Measurements from ENCODE around the gene FCN1.

The FCN1 gene

GRCh38 chr9:134913713-134914500, 3.8 kb downstream of the FCN1 start:
- no peak overlapping the region for H3K27ac ChIP-seq
- TF ChIP-seq CTCF (IDR thresholded peaks at IDR 0.05) (no peak), ZFX (IDR thresholded peaks at IDR 0.05; ENCODE audit: borderline replicate concordance) (no peak)

DNA sequence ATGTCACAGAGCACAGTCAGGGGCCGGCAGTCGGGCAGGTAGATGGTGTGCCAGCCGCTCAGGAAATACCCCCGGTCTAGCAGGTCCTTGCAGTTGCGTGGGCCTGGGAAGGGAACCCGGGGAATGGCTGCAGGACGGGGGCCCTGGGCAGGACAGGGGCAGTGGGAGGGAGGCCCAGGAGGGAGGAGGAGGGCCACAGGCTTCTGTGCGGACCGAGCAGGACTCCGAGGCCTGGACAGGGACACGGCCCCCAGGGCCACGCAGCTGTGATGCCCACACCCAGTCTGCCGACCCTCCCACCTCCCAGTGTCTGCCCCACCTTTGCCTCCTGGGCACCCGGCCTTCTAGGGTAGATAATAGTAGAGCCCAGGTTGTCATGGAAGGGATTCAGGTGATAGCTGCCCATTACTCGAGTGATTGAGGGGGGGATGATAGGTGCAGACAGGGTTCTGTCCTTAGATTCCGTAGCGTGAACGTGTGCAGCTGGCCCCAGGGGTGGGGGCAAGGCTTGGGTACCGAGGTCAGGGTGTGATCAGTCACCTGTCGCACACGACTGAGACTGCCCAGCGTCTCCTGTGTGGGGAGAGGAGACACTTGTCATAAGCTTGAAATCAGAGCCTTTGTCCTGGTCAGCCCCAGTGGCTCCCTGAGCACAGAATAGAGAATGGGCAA, 4.5 kb downstream of the FCN1 start:
- no peak for TF ChIP-seq CTCF (IDR thresholded peaks at IDR 0.05)
- TF ChIP-seq ZFX (IDR thresholded peaks at IDR 0.05; ENCODE audit: borderline replicate concordance), result no peak
- no peak overlapping the region for H3K27ac ChIP-seq

- TF ChIP-seq CTCF (IDR thresholded peaks at IDR 0.05) (no peak), ZFX (IDR thresholded peaks at IDR 0.05; ENCODE audit: borderline replicate concordance) (no peak)
- no peak overlapping the region for H3K27ac ChIP-seq
Measured at GRCh38 chr9:134912126-134912840, 5.4 kb downstream of the FCN1 start.

- TF ChIP-seq ZFX (IDR thresholded peaks at IDR 0.05; ENCODE audit: borderline replicate concordance), result no peak
- TF ChIP-seq CTCF (IDR thresholded peaks at IDR 0.05), result no peak
- no peak overlapping the region for H3K27ac ChIP-seq
Measured at GRCh38 chr9:134909511-134910481, 7.9 kb downstream of the FCN1 start.

DNA sequence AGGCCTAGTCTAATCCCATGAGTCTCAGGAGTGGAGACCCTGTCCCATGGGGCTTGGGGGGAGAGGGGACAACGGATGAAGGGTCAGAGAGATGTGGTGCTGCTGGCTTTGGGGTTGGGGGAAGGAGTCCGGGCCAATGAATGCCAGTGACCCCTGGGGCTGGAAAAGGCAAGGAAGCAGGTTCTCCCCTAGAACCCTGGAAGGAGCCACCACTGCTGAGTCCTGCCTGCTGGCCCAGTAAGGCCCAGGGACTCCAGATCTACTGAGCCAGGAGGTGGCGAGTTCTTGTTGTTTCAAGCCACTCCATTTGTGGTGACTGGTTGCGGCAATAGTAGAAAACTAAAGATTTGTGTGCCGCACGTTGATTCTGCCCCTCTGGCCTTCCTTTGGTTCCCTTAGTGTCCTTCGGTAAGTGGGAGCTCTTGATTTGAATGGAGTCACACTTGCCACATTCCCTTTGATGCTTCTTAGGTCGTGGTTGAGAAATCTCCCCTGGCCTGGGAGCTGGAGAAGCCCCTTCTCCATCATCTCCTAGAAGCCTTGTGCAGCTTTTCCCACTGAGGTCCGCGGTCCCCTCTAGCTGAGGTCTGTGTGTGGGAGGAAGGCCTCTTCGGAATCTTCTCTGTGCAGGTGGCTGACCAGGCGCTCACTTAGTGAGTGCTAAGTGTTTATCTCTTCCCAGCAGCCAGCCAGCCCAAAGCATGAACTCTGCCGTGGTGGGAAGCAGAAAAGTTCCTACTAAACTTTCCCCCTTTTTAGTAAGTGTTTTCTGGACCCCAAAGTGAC, 9.0 kb downstream of the FCN1 start:
- H3K27ac ChIP-seq, result no peak overlapping the region
- TF ChIP-seq ZFX (IDR thresholded peaks at IDR 0.05; ENCODE audit: borderline replicate concordance), result no peak
- no peak for TF ChIP-seq CTCF (IDR thresholded peaks at IDR 0.05)

DNA sequence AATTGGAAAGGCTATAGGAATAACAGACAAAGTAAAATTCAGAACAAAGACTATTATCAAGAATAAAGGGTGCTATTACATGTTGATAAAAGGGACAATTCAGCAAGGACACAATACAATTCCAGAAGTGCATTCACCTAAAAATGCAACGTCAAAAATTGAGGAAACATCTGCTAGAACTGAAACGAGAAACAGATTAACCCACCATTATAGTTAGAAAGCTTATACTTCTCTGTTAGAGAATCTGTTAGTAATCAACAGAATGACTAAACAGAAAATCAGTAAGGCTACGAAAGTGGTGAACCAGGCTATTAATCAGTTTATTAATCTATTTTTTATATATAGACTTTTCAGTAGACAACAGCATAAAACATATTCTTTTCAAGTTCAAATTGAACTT, 14.8 kb downstream of the FCN1 start:
- H3K27ac ChIP-seq, result no peak overlapping the region
- no peak for TF ChIP-seq ZFX (IDR thresholded peaks at IDR 0.05; ENCODE audit: borderline replicate concordance)
